H1 (cell line): ENCODE data around the gene SERPINA1. TPM values are rescaled to one million over a fixed set of nuclear protein-coding genes. Genes with fewer than 3 reads are reported as not detected.

Experiments
- CTCF ChIA-PET: fragments of 300-600 bp; sonication (Branson Sonifier 250); formaldehyde crosslinking; loops from one replicate; lab custom pipeline; 2021; ENCODE audit not compliant: partially characterized antibody; lab: Charles Lee
- POLR2A ChIA-PET: fragments of 300-600 bp; sonication (Branson Sonifier 250); formaldehyde crosslinking; loops from one replicate; lab custom pipeline; 2021; ENCODE audit warnings: inconsistent platforms; ENCODE audit not compliant: partially characterized antibody; lab: Charles Lee
- DNase-seq, 2 experiments: peaks; one replicate each; pipeline versions ENCODE4 v3.0.0 to v3.0.0-alpha.2; 2010 to 2022; ENCODE audit warnings: low spot score in 2 of 2, low read depth in 1 of 2, mixed read lengths in 1 of 2
- FAIRE-seq: peaks from 2 replicates; lab custom pipeline; 2011; peaks lifted over from hg19 to GRCh38; lab: Jason Lieb, UNC
- H2AFZ ChIP-seq: 2 replicates; pipeline ENCODE4 v1.8.1; 2012; ENCODE audit warnings: low read length, inconsistent platforms
- H2AK5ac ChIP-seq: 2 replicates; pipeline ENCODE4 v1.6.1; 2013; ENCODE audit warnings: low read depth, low read length
- H2BK120ac ChIP-seq: replicated peaks from 2 replicates; pipeline ENCODE3; 2013; ENCODE audit warnings: low read depth, low read length, inconsistent platforms
- H2BK12ac ChIP-seq: 2 replicates; pipeline ENCODE4 v1.6.1; 2013; ENCODE audit warnings: low read depth, low read length
- H2BK15ac ChIP-seq: 2 replicates; pipeline ENCODE4 v1.6.1; 2013; ENCODE audit warnings: low read length
- H2BK20ac ChIP-seq: 2 replicates; pipeline ENCODE4 v1.6.1; 2013; ENCODE audit warnings: low read length
- H2BK5ac ChIP-seq: 2 replicates; pipeline ENCODE4 v1.6.1; 2013; ENCODE audit warnings: low read depth, low read length
- H3K14ac ChIP-seq: 2 replicates; pipeline ENCODE4 v1.6.1; 2013; ENCODE audit warnings: inconsistent platforms; ENCODE audit not compliant: insufficient read length
- H3K18ac ChIP-seq: 2 replicates; pipeline ENCODE4 v1.6.1; 2013; ENCODE audit warnings: low read length; ENCODE audit errors: extremely low read depth
- H3K23ac ChIP-seq: 2 replicates; pipeline ENCODE4 v1.6.1; 2013; ENCODE audit warnings: inconsistent platforms; ENCODE audit not compliant: insufficient read length
- H3K23me2 ChIP-seq: 2 replicates; pipeline ENCODE4 v1.6.1; 2013; ENCODE audit warnings: low read depth, low read length
- H3K27ac ChIP-seq: 2 replicates; pipeline ENCODE4 v1.6.1; 2011; ENCODE audit warnings: low read depth, low read length, inconsistent platforms
- H3K27me3 ChIP-seq, 4 experiments: replicated peaks in 1 of 4; 1 replicate in 1 of 4; 2 replicates in 3 of 4; pipeline versions ENCODE4 v1.6.1 to v1.8.1; 2011 to 2013; ENCODE audit warnings: low read length in 3 of 4, mild to moderate bottlenecking in 3 of 4, inconsistent platforms in 2 of 4, mixed read lengths in 2 of 4, moderate library complexity in 1 of 4; ENCODE audit not compliant: control insufficient read depth in 3 of 4, insufficient read depth in 3 of 4; ENCODE audit errors: extremely low read depth in 1 of 4
- H3K36me3 ChIP-seq, 4 experiments: 2 replicates each; pipeline versions ENCODE4 v1.6.1 to v1.8.1; 2011 to 2013; ENCODE audit warnings: mild to moderate bottlenecking in 4 of 4, low read length in 3 of 4, moderate library complexity in 2 of 4, control low read depth in 1 of 4, inconsistent platforms in 1 of 4; ENCODE audit not compliant: insufficient read depth in 4 of 4, control insufficient read depth in 2 of 4
- H3K4ac ChIP-seq: replicated peaks from 2 replicates; pipeline ENCODE3; 2013; ENCODE audit warnings: low read length, low read depth, mixed read lengths, inconsistent platforms; ENCODE audit not compliant: insufficient read length
- H3K4me1 ChIP-seq, 4 experiments: replicated peaks in 1 of 4; 1 replicate in 1 of 4; 2 replicates in 3 of 4; pipeline versions ENCODE4 v1.6.1 to v1.8.1; 2011 to 2013; ENCODE audit warnings: low read length in 3 of 4, inconsistent platforms in 2 of 4, mixed read lengths in 1 of 4; ENCODE audit not compliant: insufficient read depth in 4 of 4, control insufficient read depth in 3 of 4
- H3K4me2 ChIP-seq, 2 experiments: 2 replicates each; pipeline versions ENCODE4 v1.6.1 to v1.8.1; 2011 to 2013; ENCODE audit warnings: low read depth in 2 of 2, low read length in 2 of 2, control low read depth in 1 of 2, inconsistent platforms in 1 of 2, mild to moderate bottlenecking in 1 of 2; ENCODE audit not compliant: insufficient read depth in 1 of 2
- H3K4me3 ChIP-seq, 4 experiments: fragments of 200-600, 300-600 bp in 1 of 4; sonication (generic), shearing (Covaris generic), sonication (Bioruptor Twin) in 1 of 4; 2 replicates each; pipeline versions ENCODE4 v1.5.1 to v1.8.1; 2011 to 2016; ENCODE audit warnings: low read length in 4 of 4, low read depth in 3 of 4, control low read depth in 2 of 4, inconsistent platforms in 2 of 4, mild to moderate bottlenecking in 2 of 4, mixed read lengths in 1 of 4, moderate library complexity in 1 of 4; ENCODE audit not compliant: insufficient read depth in 2 of 4; ENCODE audit errors: extremely low read depth in 1 of 4
- H3K56ac ChIP-seq: replicated peaks from 2 replicates; pipeline ENCODE3; 2013; ENCODE audit warnings: low read depth, mild to moderate bottlenecking, mixed read lengths, low read length, inconsistent platforms; ENCODE audit not compliant: insufficient read length
- H3K79me1 ChIP-seq: 2 replicates; pipeline ENCODE4 v1.6.1; 2013; ENCODE audit warnings: low read depth, low read length, control low read depth
- H3K79me2 ChIP-seq, 2 experiments: 2 replicates each; pipeline versions ENCODE4 v1.6.1 to v1.8.1; 2012 to 2013; ENCODE audit warnings: low read length in 2 of 2, mild to moderate bottlenecking in 2 of 2, inconsistent platforms in 1 of 2; ENCODE audit not compliant: insufficient read depth in 2 of 2, control insufficient read depth in 1 of 2
- H3K9ac ChIP-seq, 4 experiments: replicated peaks in 1 of 4; 1 replicate in 1 of 4; 2 replicates in 3 of 4; pipeline versions ENCODE4 v1.6.1 to v1.8.1; 2011 to 2013; ENCODE audit warnings: low read depth in 3 of 4, low read length in 3 of 4, control low read depth in 2 of 4, mild to moderate bottlenecking in 2 of 4, moderate library complexity in 2 of 4, inconsistent platforms in 1 of 4; ENCODE audit errors: extremely low read depth in 1 of 4
- H3K9me3 ChIP-seq, 2 experiments: 2 replicates each; pipeline versions ENCODE4 v1.6.1 to v1.8.1; 2012 to 2013; ENCODE audit warnings: mild to moderate bottlenecking in 2 of 2, moderate library complexity in 2 of 2, control low read depth in 1 of 2, inconsistent platforms in 1 of 2, low read depth in 1 of 2, low read length in 1 of 2, mixed read lengths in 1 of 2; ENCODE audit not compliant: insufficient read depth in 2 of 2
- H4K20me1 ChIP-seq, 2 experiments: replicated peaks in 1 of 2; 2 replicates each; pipeline versions ENCODE3 to v1.8.1; 2011 to 2013; ENCODE audit warnings: inconsistent platforms in 2 of 2, low read length in 2 of 2, mild to moderate bottlenecking in 1 of 2; ENCODE audit not compliant: insufficient read depth in 2 of 2, control insufficient read depth in 1 of 2
- H4K5ac ChIP-seq: 2 replicates; pipeline ENCODE4 v1.6.1; 2013; ENCODE audit warnings: low read length, low read depth, mixed read lengths, inconsistent platforms; ENCODE audit not compliant: insufficient read length
- H4K8ac ChIP-seq: 2 replicates; pipeline ENCODE4 v1.8.0; 2013; ENCODE audit warnings: mild to moderate bottlenecking, moderate library complexity, low read length, inconsistent platforms; ENCODE audit not compliant: insufficient read depth; ENCODE audit errors: extremely low read depth
- H4K91ac ChIP-seq: replicated peaks from 2 replicates; pipeline ENCODE3; 2013; ENCODE audit warnings: low read length, mixed read lengths, inconsistent platforms; ENCODE audit not compliant: insufficient read length
- EP300 ChIP-seq, 2 experiments: IDR thresholded peaks; 1 replicate in 1 of 2; 2 replicates in 1 of 2; pipeline ENCODE4 v1.6.1; 2011 to 2012; ENCODE audit warnings: low read depth in 2 of 2, low read length in 2 of 2, mild to moderate bottlenecking in 2 of 2, borderline replicate concordance in 1 of 2, inconsistent platforms in 1 of 2, moderate library complexity in 1 of 2
- NANOG ChIP-seq: IDR thresholded peaks from 2 replicates; pipeline ENCODE4 v1.6.1; 2011; ENCODE audit warnings: low read length, low read depth, mild to moderate bottlenecking, inconsistent platforms; ENCODE audit not compliant: insufficient read depth, poor library complexity, severe bottlenecking
- RAD21 ChIP-seq, 2 experiments: IDR thresholded peaks in 1 of 2; conservative IDR thresholded peaks in 1 of 2; 2 replicates each; pipeline ENCODE4 v1.6.1; 2011; ENCODE audit warnings: low read depth in 2 of 2, low read length in 2 of 2, improper control_type of control experiment in 1 of 2, inconsistent platforms in 1 of 2, mild to moderate bottlenecking in 1 of 2, moderate library complexity in 1 of 2
- SUZ12 ChIP-seq: fragments of 200-600 bp; sonication (generic); IDR thresholded peaks from 2 replicates; pipeline ENCODE4 v1.6.1; 2012; ENCODE audit warnings: mild to moderate bottlenecking, inconsistent platforms, low read length, moderate library complexity, mixed read lengths
- WGBS, 2 experiments: shearing (Covaris generic) in 1 of 2; methylation state at CpG; one replicate each; pipeline versions ENCODE4 v1.1.6 to v1.1.7; 2013 to 2015; ENCODE audit warnings: low lambda C conversion rate in 2 of 2, mixed read lengths in 2 of 2, inconsistent platforms in 1 of 2, low coverage in 1 of 2, missing lambda C conversion rate in 1 of 2; ENCODE audit not compliant: insufficient replicate concordance in 2 of 2, insufficient coverage in 1 of 2, insufficient read length in 1 of 2; ENCODE audit errors: extremely low coverage in 1 of 2, missing lambda C conversion rate in 1 of 2; 5-methylcytosine and 5-hydroxymethylcytosine counted together
- polyA plus RNA-seq, 7 experiments: library from polyadenylated mRNA; depleted of rRNA in 3 of 7; stranded (reverse) in 5 of 7; unstranded in 2 of 7; fragments of >200 nt in 5 of 7; fragments of 200-250 nt in 2 of 7; gene quantifications; 1 replicate in 5 of 7; 2 replicates in 1 of 7; 4 replicates in 1 of 7; pipeline versions ENCODE4 v1.2.1 to v1.2.3, GENCODE V29; 2011 to 2013; ENCODE audit warnings: missing spikeins in 2 of 7, mixed read lengths in 2 of 7
- total RNA-seq: library from RNA; stranded (reverse); fragmentation: NEBNext Ultra II Directional; extraction: Animal tissue kit (Norgen Biotek cat#: 25700); gene quantifications from 2 replicates; pipeline ENCODE4 v1.2.1, GENCODE V29; 2021
- TF ChIP-seq, protein P1 (sequence below): IDR thresholded peaks from 2 replicates; pipeline ENCODE4 v1.6.1; 2012; ENCODE audit warnings: inconsistent platforms
- TF ChIP-seq, protein P2 (sequence below): IDR thresholded peaks from 2 replicates; pipeline ENCODE4 v1.6.1; 2012; ENCODE audit warnings: inconsistent platforms

Gene SERPINA1
- total and polyA plus RNA-seq, 2 of the 8 experiments (the other 6 are each of a cell fraction or from before 2014, with no cell fraction given): 0.08 TPM; not detected in 1

DNA sequence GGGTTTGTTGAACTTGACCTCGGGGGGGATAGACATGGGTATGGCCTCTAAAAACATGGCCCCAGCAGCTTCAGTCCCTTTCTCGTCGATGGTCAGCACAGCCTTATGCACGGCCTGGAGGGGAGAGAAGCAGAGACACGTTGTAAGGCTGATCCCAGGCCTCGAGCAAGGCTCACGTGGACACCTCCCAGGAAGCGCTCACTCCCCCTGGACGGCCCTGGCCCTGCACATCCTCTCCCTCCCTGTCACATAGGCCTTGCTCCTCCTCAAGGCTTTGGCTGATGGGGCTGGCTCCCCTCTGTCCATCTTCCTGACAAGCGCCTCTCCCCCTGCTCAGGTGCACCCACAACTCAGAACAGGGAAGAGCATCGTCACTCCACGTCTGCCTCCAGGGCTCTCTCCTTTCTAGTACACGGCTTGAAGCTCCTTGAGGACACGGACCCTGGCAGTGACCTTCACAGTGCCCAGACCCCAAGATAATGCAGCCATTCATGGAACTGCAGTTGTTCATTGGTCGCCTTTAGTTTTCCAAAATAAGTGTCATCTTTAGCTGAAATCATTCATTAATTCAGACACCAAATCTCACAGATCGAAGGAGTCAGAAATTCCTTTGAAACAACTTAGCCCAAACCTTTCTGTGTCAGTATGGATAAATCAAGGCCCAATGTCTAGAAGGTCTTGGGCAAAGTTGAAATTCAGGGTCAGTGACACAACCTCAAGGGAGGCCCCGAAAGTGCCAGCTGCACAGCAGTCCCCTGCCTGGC lies 9.7 kb downstream of the SERPINA1 start:
- no peak overlapping the region for H3K4me2 ChIP-seq
- H3K23ac ChIP-seq: no peak overlapping the region
- H2BK5ac ChIP-seq: no peak overlapping the region
- H4K20me1 ChIP-seq: no peaks in the 10 kb centered on the region
- no peak overlapping the region for H3K27ac ChIP-seq
- WGBS, 2 experiments: 84% methylated on average over 15 of the region's 17 CpGs; no CpG with 5 or more reads in 1 of the 2 experiments
- H2AK5ac ChIP-seq: no peak overlapping the region
- H3K9me3 ChIP-seq: no peaks in the 10 kb centered on the region
- FAIRE-seq (no peak), DNase-seq (no peak)
- no peaks in the 10 kb centered on the region for H3K79me1 ChIP-seq
- H3K27me3 ChIP-seq: no peaks in the 10 kb centered on the region
- ChIA-PET CTCF (interaction anchor here (0.7 to 1.0 kb wide), 2 partner anchors 9 to 11 kb away, joined by 3 read pairs; partner anchors contain the start of gene SERPINA1), POLR2A (no interaction called here)
- no peaks in the 10 kb centered on the region for H3K23me2 ChIP-seq
- H3K4ac ChIP-seq: no peak overlapping the region
- H2BK20ac ChIP-seq: no peak overlapping the region
- H2AFZ ChIP-seq: no peak overlapping the region
- TF ChIP-seq RAD21 (IDR thresholded peaks at IDR 0.05 in 1 of 2, conservative IDR thresholded peaks at IDR 0.05 in 1 of 2; ENCODE audit: low read depth in 2 of 2, low read length in 2 of 2): no peak
- TF ChIP-seq, protein P1, sequence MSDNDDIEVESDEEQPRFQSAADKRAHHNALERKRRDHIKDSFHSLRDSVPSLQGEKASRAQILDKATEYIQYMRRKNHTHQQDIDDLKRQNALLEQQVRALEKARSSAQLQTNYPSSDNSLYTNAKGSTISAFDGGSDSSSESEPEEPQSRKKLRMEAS: no peak
- no peak for TF ChIP-seq EP300 (IDR thresholded peaks at IDR 0.05; ENCODE audit: borderline replicate concordance in 1 of 2, low read depth in 2 of 2, low read length in 2 of 2)
- no peak for TF ChIP-seq NANOG
- no peak for TF ChIP-seq SUZ12
- TF ChIP-seq, protein P2, sequence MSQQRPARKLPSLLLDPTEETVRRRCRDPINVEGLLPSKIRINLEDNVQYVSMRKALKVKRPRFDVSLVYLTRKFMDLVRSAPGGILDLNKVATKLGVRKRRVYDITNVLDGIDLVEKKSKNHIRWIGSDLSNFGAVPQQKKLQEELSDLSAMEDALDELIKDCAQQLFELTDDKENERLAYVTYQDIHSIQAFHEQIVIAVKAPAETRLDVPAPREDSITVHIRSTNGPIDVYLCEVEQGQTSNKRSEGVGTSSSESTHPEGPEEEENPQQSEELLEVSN: no peak
- no peak overlapping the region for H3K18ac ChIP-seq
- H3K9ac ChIP-seq: no peak overlapping the region
- H3K4me1 ChIP-seq: peaks cover 7 to 16% (median 12%) of the 10 kb centered on the region in 4 experiments
- H3K14ac ChIP-seq: no peak overlapping the region
- H3K4me3 ChIP-seq: no peak overlapping the region
- H4K5ac ChIP-seq: no peak overlapping the region
- H2BK12ac ChIP-seq: no peak overlapping the region
- no peak overlapping the region for H2BK120ac ChIP-seq
- H4K8ac ChIP-seq: no peak overlapping the region
- H3K36me3 ChIP-seq: no peaks in the 10 kb centered on the region
- H2BK15ac ChIP-seq: no peak overlapping the region
- no peak overlapping the region for H3K56ac ChIP-seq
- no peaks in the 10 kb centered on the region for H3K79me2 ChIP-seq
- no peak overlapping the region for H4K91ac ChIP-seq
